Panc1 (cell line): ENCODE results near the gene SFXN2. TPM values are rescaled to one million over a fixed set of nuclear protein-coding genes. Genes with fewer than 3 reads are reported as not detected.
A peak's percentile ranks its signal among the peaks of the same experiment; 100 is the strongest.

Experiments used
- ATAC-seq: fragments of 200-7000 bp; cut with Tn5 transposase; 2 replicates; pipeline ENCODE4 v1.9.1; 2020; ENCODE audit warnings: mild to moderate bottlenecking, moderate library complexity
- BruUV-seq: library from RNA; stranded (reverse); fragments of 400-500 nt; replicated peaks from 2 replicates; lab custom pipeline; 2021; lab: Mats Ljungman, UMichigan
- CTCF ChIA-PET: fragments of 300-600 bp; sonication (Branson Sonifier 250); formaldehyde crosslinking; loops from one replicate; lab custom pipeline; 2022; ENCODE audit warnings: antibody characterized with exemption; lab: Charles Lee
- POLR2A ChIA-PET: fragments of 300-600 bp; sonication (Branson Sonifier 250); formaldehyde crosslinking; loops from one replicate; lab custom pipeline; 2022; ENCODE audit warnings: antibody characterized with exemption; lab: Charles Lee
- DNase-seq: peaks from one replicate; pipeline ENCODE4 v3.0.0-alpha.2; 2010; ENCODE audit warnings: low read depth, low spot score
- H3K27ac ChIP-seq: 2 replicates; pipeline ENCODE4 v1.5.1; 2011; ENCODE audit warnings: mild to moderate bottlenecking, low read length, inconsistent platforms
- H3K27me3 ChIP-seq: fragments of 200-500 bp; sonication (Bioruptor generic); 2 replicates; pipeline ENCODE4 v1.6.0; 2014; ENCODE audit warnings: low read length, inconsistent platforms; ENCODE audit not compliant: control insufficient read depth, insufficient read depth
- H3K36me3 ChIP-seq: fragments of 200-500 bp; sonication (Bioruptor generic); 2 replicates; pipeline ENCODE4 v1.5.1; 2014; ENCODE audit warnings: inconsistent platforms, mild to moderate bottlenecking, low read length, moderate library complexity; ENCODE audit not compliant: control insufficient read depth, insufficient read depth
- H3K4me1 ChIP-seq: 2 replicates; pipeline ENCODE4 v1.5.1; 2011; ENCODE audit warnings: inconsistent platforms, mild to moderate bottlenecking, low read length, moderate library complexity; ENCODE audit not compliant: control insufficient read depth, insufficient read depth
- H3K4me3 ChIP-seq, 2 experiments: 2 replicates each; pipeline ENCODE4 v1.5.1; 2011 to 2012; ENCODE audit warnings: low read depth in 2 of 2, low read length in 2 of 2, mild to moderate bottlenecking in 2 of 2, inconsistent platforms in 1 of 2, moderate library complexity in 1 of 2
- H3K9me3 ChIP-seq: fragments of 200-500 bp; sonication (Bioruptor generic); 2 replicates; pipeline ENCODE4 v1.5.1; 2014; ENCODE audit warnings: low read depth, mild to moderate bottlenecking, inconsistent platforms, low read length, moderate library complexity; ENCODE audit not compliant: control insufficient read depth, insufficient read depth
- POLR2AphosphoS5 ChIP-seq: IDR thresholded peaks from 2 replicates; pipeline ENCODE4 v1.6.1; 2012; ENCODE audit warnings: mild to moderate bottlenecking, low read depth, low read length, moderate library complexity
- REST ChIP-seq, 2 experiments: IDR thresholded peaks; 2 replicates each; pipeline ENCODE4 v1.6.1; 2011 to 2012; ENCODE audit warnings: low read depth in 2 of 2, control low read depth in 1 of 2, low read length in 1 of 2, mild to moderate bottlenecking in 1 of 2, moderate library complexity in 1 of 2; ENCODE audit not compliant: insufficient read depth in 1 of 2
- SIN3A ChIP-seq: IDR thresholded peaks from 2 replicates; pipeline ENCODE4 v1.6.1; 2012; ENCODE audit warnings: low read depth, mild to moderate bottlenecking, low read length, moderate library complexity, borderline replicate concordance; ENCODE audit not compliant: insufficient read depth
- TCF7L2 ChIP-seq: IDR thresholded peaks from 2 replicates; pipeline ENCODE4 v1.6.1; 2011; ENCODE audit warnings: mild to moderate bottlenecking, low read depth, low read length, inconsistent platforms
- in situ Hi-C: cut with HindIII; loops from 2 replicates; pipeline ENCODE4 v1.10.0; 2016; ENCODE audit warnings: low sequenced_read_pairs, low pct_unique_long_range_greater_than_20kb
- intact Hi-C: fragments of 100-400 bp; cut with micrococcal nuclease; formaldehyde crosslinking; loops from one replicate; pipeline ENCODE4 v1.10.0; 2022; ENCODE audit not compliant: unreplicated experiment
- total RNA-seq: library from RNA; stranded (reverse); gene quantifications from one replicate; pipeline ENCODE4 v1.2.1, GENCODE V29; 2021; ENCODE audit not compliant: unreplicated experiment
- TF ChIP-seq, protein P1 (sequence below): fragments of 450-650 bp; IDR thresholded peaks from 2 replicates; pipeline ENCODE4 v1.5.1; 2017; ENCODE audit warnings: mild to moderate bottlenecking

Gene SFXN2
- total RNA-seq, 1 experiment from 2014 or later, result 11.6 TPM

- ATAC-seq (no peak), DNase-seq (no peak)
- no peaks in the 10 kb centered on the region for H3K27me3 ChIP-seq
- POLR2A ChIA-PET, result interaction anchor here (0.5 to 0.7 kb wide), 2 partner anchors 83 to 240 kb away, joined by 4 to 6 read pairs; no protein-coding TSS in a partner anchor
- peaks cover 2% of the 10 kb centered on the region; the same call in 1 of the 2 replicates for H3K36me3 ChIP-seq
- TF ChIP-seq REST (IDR thresholded peaks at IDR 0.05; ENCODE audit: insufficient read depth in 1 of 2, low read depth in 2 of 2, low read length in 1 of 2) (no peak), SIN3A (no peak), POLR2AphosphoS5 (no peak), TCF7L2 (no peak)
- TF ChIP-seq, protein P1, sequence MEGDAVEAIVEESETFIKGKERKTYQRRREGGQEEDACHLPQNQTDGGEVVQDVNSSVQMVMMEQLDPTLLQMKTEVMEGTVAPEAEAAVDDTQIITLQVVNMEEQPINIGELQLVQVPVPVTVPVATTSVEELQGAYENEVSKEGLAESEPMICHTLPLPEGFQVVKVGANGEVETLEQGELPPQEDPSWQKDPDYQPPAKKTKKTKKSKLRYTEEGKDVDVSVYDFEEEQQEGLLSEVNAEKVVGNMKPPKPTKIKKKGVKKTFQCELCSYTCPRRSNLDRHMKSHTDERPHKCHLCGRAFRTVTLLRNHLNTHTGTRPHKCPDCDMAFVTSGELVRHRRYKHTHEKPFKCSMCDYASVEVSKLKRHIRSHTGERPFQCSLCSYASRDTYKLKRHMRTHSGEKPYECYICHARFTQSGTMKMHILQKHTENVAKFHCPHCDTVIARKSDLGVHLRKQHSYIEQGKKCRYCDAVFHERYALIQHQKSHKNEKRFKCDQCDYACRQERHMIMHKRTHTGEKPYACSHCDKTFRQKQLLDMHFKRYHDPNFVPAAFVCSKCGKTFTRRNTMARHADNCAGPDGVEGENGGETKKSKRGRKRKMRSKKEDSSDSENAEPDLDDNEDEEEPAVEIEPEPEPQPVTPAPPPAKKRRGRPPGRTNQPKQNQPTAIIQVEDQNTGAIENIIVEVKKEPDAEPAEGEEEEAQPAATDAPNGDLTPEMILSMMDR, result no peak
- peaks cover 31% of the 10 kb centered on the region for H3K4me1 ChIP-seq
- no TSS peak for BruUV-seq
- CTCF ChIA-PET, result no interaction called here
- no peaks in the 10 kb centered on the region for H3K9me3 ChIP-seq
- H3K27ac ChIP-seq, result peak overlapping the region; percentile 93
- intact Hi-C loops, result no loop called here
- in situ Hi-C loops, result no loop called here
- no peak overlapping the region for H3K4me3 ChIP-seq
Measured at GRCh38 chr10:102712089-102712488, 2.3 kb upstream of the SFXN2 start.

- POLR2A ChIA-PET, result interaction anchor here (0.5 to 0.7 kb wide), 5 partner anchors 12 to 768 kb away, joined by 4 to 9 read pairs (median 5); no protein-coding TSS in a partner anchor
- Histone ChIP-seq H3K36me3 (peaks cover 2% of the 10 kb centered on the region; the same call in 1 of the 2 replicates), H3K27ac (peak overlapping the region; percentile 93), H3K9me3 (no peaks in the 10 kb centered on the region), H3K27me3 (no peaks in the 10 kb centered on the region), H3K4me3 (peak overlapping the region; percentile 68 to 82), H3K4me1 (peaks cover 35% of the 10 kb centered on the region)
- intact Hi-C loops, result no loop called here
- in situ Hi-C loops, result no loop called here
- ATAC-seq (no peak), DNase-seq (no peak)
- CTCF ChIA-PET, result interaction anchor here (0.6 to 1.2 kb wide), 2 partner anchors 10 to 34 kb away, joined by 6 to 7 read pairs; no protein-coding TSS in a partner anchor
- TSS peak; percentile 75 for BruUV-seq
- TF ChIP-seq REST (IDR thresholded peaks at IDR 0.05; ENCODE audit: insufficient read depth in 1 of 2, low read depth in 2 of 2, low read length in 1 of 2) (no peak), POLR2AphosphoS5 (no peak)
Measured at GRCh38 chr10:102712843-102713538, 1.4 kb upstream of the SFXN2 start.
